Vagina (tissue), 2 donors: ENCODE data around the gene KNOP1. TPM values are rescaled to one million over a fixed set of nuclear protein-coding genes. Genes with fewer than 3 reads are reported as not detected.
A peak's percentile ranks its signal among the peaks of the same experiment; 100 is the strongest.

Experiments used
- DNase-seq, 2 donors: peaks; one replicate each; pipeline ENCODE4 v3.0.0-alpha.2; 2017; ENCODE audit errors: extremely low spot score in 2 of 2
- H3K27ac ChIP-seq: fragments of 200-600 bp; sonication (generic); one replicate; pipeline ENCODE4 v1.5.1; 2019
- H3K27me3 ChIP-seq: fragments of 200-600 bp; sonication (generic); one replicate; pipeline ENCODE4 v1.5.1; 2019
- H3K36me3 ChIP-seq, 2 donors: fragments of 200-600 bp; sonication (generic); one replicate each; pipeline ENCODE4 v1.5.1; 2017 to 2019
- H3K4me1 ChIP-seq: fragments of 200-600 bp; sonication (generic); one replicate; pipeline ENCODE4 v1.5.1; 2019
- H3K4me3 ChIP-seq, 2 donors: fragments of 200-600 bp; sonication (generic); 1 replicate in 1 of 2; 2 replicates in 1 of 2; pipeline ENCODE4 v1.5.1; 2016 to 2019
- H3K9me3 ChIP-seq: fragments of 200-600 bp; sonication (generic); one replicate; pipeline ENCODE4 v1.5.1; 2019
- CTCF ChIP-seq, 3 experiments: fragments of 450-650 bp in 2 of 3; fragments of 200-600 bp in 1 of 3; sonication (generic) in 1 of 3; IDR thresholded peaks; one replicate each; pipeline ENCODE4 v1.5.1; 2017 to 2019; ENCODE audit warnings: antibody characterized with exemption in 3 of 3, mild to moderate bottlenecking in 2 of 3, moderate library complexity in 2 of 3
- POLR2A ChIP-seq, 2 donors: fragments of 450-650 bp; IDR thresholded peaks; one replicate each; pipeline ENCODE4 v1.6.1; 2017; ENCODE audit warnings: antibody characterized with exemption in 2 of 2, mild to moderate bottlenecking in 2 of 2, moderate library complexity in 2 of 2
- POLR2AphosphoS5 ChIP-seq, 2 donors: sonication (generic); formaldehyde crosslinking; IDR thresholded peaks; one replicate each; pipeline ENCODE4 v1.9.0; 2017; ENCODE audit warnings: antibody characterized with exemption in 2 of 2, mild to moderate bottlenecking in 2 of 2, low read depth in 1 of 2; ENCODE audit not compliant: insufficient read depth in 1 of 2
- intact Hi-C: fragments of 100-400 bp; cut with DNase I; formaldehyde crosslinking; loops from one replicate; pipeline ENCODE4 v1.15.1; 2023
- total RNA-seq: library from RNA; depleted of rRNA; stranded (reverse); fragments of >200 nt; gene quantifications from one replicate; pipeline ENCODE4 v1.2.3, GENCODE V29; 2016

KNOP1 gene
- total RNA-seq, 1 donor from 2014 or later, result 7.9 TPM

DNA sequence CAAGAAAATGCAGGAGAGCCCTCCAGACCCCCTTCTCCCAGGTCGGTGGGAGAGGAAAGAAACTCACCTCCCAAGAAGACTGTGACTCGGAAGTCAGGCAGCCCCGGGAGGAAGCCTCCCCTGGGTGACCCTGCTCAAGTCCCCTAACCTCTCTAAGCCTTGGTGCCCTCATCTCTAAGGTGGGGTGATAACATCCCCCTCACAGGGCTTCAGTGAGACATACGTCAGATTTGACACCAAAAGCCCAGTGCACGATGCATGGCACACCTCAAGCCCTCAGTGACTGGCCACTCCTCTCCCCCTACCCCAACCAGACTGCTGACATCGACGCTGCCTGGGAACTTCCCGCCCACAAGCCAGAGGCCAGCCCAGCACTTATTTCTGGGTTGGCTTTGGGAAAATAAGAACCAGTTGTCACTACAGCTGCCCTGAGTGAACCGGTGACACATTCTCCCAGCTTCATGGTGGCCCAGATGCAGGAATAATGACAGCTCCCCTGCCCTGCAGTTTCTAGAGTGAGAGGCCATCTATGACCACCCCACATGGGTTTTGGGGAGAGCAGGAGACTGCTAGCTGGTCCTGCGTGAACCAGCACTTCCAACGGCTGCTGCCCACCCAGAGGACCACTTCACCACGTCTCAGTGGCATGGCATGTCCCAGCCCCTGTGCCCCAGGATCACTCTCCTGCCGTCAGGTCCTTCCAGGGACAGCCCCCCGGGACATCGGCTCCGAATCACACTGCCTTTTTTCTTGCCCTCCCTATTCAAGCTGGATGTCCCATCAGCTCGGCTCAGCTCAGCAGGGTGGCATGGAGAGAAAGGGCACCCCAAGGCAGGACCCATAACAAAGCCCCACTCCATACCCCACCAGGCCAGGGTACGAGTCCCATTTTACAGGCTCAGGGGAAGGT is 9.5 kb downstream of the KNOP1 start:
- peak overlapping the region; percentile 24 for H3K27ac ChIP-seq
- no peak for TF ChIP-seq CTCF (IDR thresholded peaks at IDR 0.05)
- TF ChIP-seq POLR2AphosphoS5 (IDR thresholded peaks at IDR 0.05; ENCODE audit: insufficient read depth in 1 of 2, low read depth in 1 of 2), result no peak
- no peak for TF ChIP-seq POLR2A (IDR thresholded peaks at IDR 0.05)
- intact Hi-C loops, result no loop called here
- no peak for DNase-seq
- H3K27me3 ChIP-seq, result no peaks in the 10 kb centered on the region
- H3K4me1 ChIP-seq, result peaks cover 21% of the 10 kb centered on the region
- no peak overlapping the region for H3K4me3 ChIP-seq
- H3K9me3 ChIP-seq, result no peaks in the 10 kb centered on the region
- peaks cover 0 to 35% of the 10 kb centered on the region in 2 donors for H3K36me3 ChIP-seq

DNA sequence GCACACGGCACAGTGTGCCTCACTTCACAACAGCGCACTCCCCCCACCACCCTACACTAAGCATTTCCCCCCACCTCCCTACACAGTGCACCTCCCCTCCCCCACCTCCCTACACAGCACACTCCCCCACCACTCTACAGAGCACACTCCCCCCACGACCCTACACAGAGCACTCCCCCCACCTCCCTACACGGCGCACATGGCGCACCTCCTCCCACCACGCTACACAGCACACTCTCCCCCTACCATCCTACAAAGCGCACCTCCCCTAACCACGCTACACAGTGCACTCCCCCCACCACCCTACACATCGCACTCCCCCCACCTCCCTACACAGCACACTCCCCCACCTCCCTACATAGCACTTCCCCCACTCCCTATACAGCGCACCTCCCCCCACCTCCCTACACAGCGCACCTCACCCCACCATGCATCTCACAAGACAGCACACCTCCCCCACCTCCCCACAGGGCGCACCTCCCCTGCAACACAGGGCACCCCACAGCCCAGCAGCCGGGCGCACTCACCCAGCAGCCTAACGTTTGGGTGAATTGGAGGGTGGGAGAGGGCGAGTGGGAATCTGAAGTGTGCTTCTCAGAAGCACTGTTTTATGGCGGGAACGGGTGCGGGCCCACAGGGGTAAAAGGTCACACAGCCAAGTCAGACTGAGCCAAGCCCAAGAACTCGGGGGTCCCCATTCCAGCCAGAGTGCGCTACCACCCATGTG is 10.3 kb downstream of the KNOP1 start:
- peaks cover 0 to 38% of the 10 kb centered on the region in 2 donors for H3K36me3 ChIP-seq
- no peaks in the 10 kb centered on the region for H3K27me3 ChIP-seq
- peaks cover 21% of the 10 kb centered on the region for H3K4me1 ChIP-seq
- no peak for TF ChIP-seq POLR2AphosphoS5 (IDR thresholded peaks at IDR 0.05; ENCODE audit: insufficient read depth in 1 of 2, low read depth in 1 of 2)
- TF ChIP-seq CTCF (IDR thresholded peaks at IDR 0.05), result no peak
- TF ChIP-seq POLR2A (IDR thresholded peaks at IDR 0.05), result no peak
- no peaks in the 10 kb centered on the region for H3K9me3 ChIP-seq
- no peak overlapping the region for H3K4me3 ChIP-seq
- intact Hi-C loops, result no loop called here
- H3K27ac ChIP-seq, result peak overlapping the region; percentile 24
- DNase-seq, result no peak

DNA sequence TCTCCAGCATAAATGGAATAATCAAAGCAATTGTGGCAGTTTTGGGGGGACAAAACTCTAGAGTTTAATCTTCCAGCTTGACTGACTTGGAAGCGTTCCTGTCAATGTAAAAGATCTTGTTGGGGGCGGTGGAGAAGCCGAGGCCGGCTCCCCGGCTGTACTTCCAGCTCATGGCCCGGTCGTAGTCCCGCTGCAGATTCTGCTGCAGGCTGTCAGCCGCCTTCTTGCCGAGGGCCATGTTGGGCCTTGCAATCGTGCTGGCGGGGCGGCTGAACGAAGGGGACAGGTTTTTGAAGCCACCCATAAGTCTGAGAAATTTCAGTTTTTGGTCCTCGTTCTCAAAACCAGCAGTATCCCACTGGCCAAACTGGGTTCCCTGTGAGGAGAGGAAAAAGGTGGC is 11.2 kb downstream of the KNOP1 start:
- Histone ChIP-seq H3K27ac (no peak overlapping the region), H3K4me1 (peaks cover 21% of the 10 kb centered on the region), H3K4me3 (no peak overlapping the region), H3K36me3 (peaks cover 0 to 46% of the 10 kb centered on the region in 2 donors), H3K9me3 (no peaks in the 10 kb centered on the region), H3K27me3 (no peaks in the 10 kb centered on the region)
- TF ChIP-seq POLR2AphosphoS5 (IDR thresholded peaks at IDR 0.05; ENCODE audit: insufficient read depth in 1 of 2, low read depth in 1 of 2), result no peak
- no peak for TF ChIP-seq CTCF (IDR thresholded peaks at IDR 0.05)
- TF ChIP-seq POLR2A (IDR thresholded peaks at IDR 0.05), result no peak
- DNase-seq, result no peak
- intact Hi-C loops, result no loop called here

- Histone ChIP-seq H3K27me3 (no peaks in the 10 kb centered on the region), H3K4me1 (peaks cover 26% of the 10 kb centered on the region), H3K27ac (peak overlapping the region; percentile 89), H3K36me3 (peaks cover 0 to 48% of the 10 kb centered on the region in 2 donors), H3K9me3 (no peaks in the 10 kb centered on the region), H3K4me3 (no peak overlapping the region)
- TF ChIP-seq CTCF (IDR thresholded peaks at IDR 0.05) (no peak), POLR2AphosphoS5 (IDR thresholded peaks at IDR 0.05; ENCODE audit: insufficient read depth in 1 of 2, low read depth in 1 of 2) (no peak)
- DNase-seq, result no peak
- intact Hi-C loops, result no loop called here
These were observed 12.2 kb downstream of the KNOP1 start for GRCh38 chr16:19705843-19706242.
